SK-N-MC (cell line): Measurements from ENCODE around the gene SGMS2.

Source experiments
- DNase-seq: peaks from one replicate; pipeline ENCODE4 v3.0.0-alpha.2; 2011; ENCODE audit warnings: low read depth, low spot score
- H3K27ac ChIP-seq: fragments of 200-600 bp; sonication (generic); 2 replicates; pipeline ENCODE4 v1.5.1; 2016; ENCODE audit warnings: mixed run types
- H3K36me3 ChIP-seq: fragments of 200-600 bp; sonication (generic); 2 replicates; pipeline ENCODE4 v1.6.1; 2017; ENCODE audit warnings: antibody characterized with exemption, low read length, mixed read lengths; ENCODE audit not compliant: insufficient read depth
- H3K4me3 ChIP-seq: fragments of 200-600 bp; sonication (generic); 2 replicates; pipeline ENCODE4 v1.5.1; 2016
- H3K9ac ChIP-seq: fragments of 200-600 bp; sonication (generic); 2 replicates; pipeline ENCODE4 v1.8.0; 2017; ENCODE audit warnings: mixed run types, mixed read lengths; ENCODE audit not compliant: insufficient read length
- H3K9me3 ChIP-seq: fragments of 200-600 bp; sonication (generic); 2 replicates; pipeline ENCODE4 v1.6.1; 2017; ENCODE audit warnings: low read depth, mild to moderate bottlenecking, antibody characterized with exemption, low read length, moderate library complexity, mixed read lengths
- EZH2 ChIP-seq: fragments of 200-600 bp; sonication (generic); IDR thresholded peaks from one replicate; pipeline ENCODE4 v1.6.1; 2017; ENCODE audit warnings: antibody characterized with exemption
- FOXP2 ChIP-seq: optimal IDR thresholded peaks from 2 replicates; pipeline ENCODE3; 2011; ENCODE audit warnings: mild to moderate bottlenecking, moderate library complexity; ENCODE audit not compliant: insufficient read depth; ENCODE audit errors: extremely low read length, control extremely low read depth
- POLR2AphosphoS5 ChIP-seq: IDR thresholded peaks from 2 replicates; pipeline ENCODE4 v1.6.1; 2012; ENCODE audit warnings: mild to moderate bottlenecking, low read depth, low read length, borderline replicate concordance

Gene SGMS2

DNA sequence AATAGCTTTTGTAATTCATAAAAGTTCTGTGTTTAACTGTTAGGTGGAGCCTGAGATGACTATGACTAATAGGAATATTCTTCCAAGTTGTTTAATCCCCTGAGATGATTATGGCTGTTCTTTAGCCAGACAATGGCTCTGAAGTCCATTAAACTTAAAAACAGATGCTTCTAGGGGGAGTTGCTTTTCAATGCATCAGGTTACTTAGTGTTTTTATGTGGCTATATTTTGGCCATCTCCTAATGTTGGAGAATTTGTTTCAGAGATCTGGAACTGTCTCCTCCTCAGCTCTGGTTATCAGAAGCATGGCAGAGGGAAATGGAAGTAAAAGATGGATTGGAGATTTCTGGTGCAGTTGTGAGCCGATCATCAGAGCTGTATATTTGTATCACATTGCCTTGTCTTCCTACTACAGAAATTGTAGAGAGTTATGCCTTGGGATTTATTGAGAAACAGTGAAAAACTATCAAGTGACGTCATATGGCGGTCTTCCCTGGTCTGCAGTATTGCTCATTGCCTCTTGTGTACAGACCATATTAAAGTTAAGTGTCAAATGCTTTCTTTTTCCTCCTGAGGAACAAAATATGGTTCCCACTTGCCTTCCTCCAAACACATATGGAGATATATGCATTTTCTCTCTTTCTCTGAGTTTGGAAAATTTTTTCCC lies 29.8 kb downstream of the SGMS2 start:
- Histone ChIP-seq H3K27ac (no peak overlapping the region), H3K9ac (no peak overlapping the region)
- no peak for DNase-seq

GRCh38 chr4:107855723-107856122 lies 31.0 kb downstream of the SGMS2 start:
- no peak overlapping the region for H3K4me3 ChIP-seq
- no peak overlapping the region for H3K27ac ChIP-seq
- H3K36me3 ChIP-seq, result no peaks in the 10 kb centered on the region
- TF ChIP-seq FOXP2 (no peak), POLR2AphosphoS5 (no peak), EZH2 (no peak)
- no peak overlapping the region for H3K9ac ChIP-seq
- DNase-seq, result no peak
- no peaks in the 10 kb centered on the region for H3K9me3 ChIP-seq

More for the DNA sequence above, 29.8 kb downstream of the SGMS2 start:
- Histone ChIP-seq H3K36me3 (no peaks in the 10 kb centered on the region), H3K4me3 (no peak overlapping the region), H3K9me3 (no peaks in the 10 kb centered on the region)
- TF ChIP-seq FOXP2 (no peak), POLR2AphosphoS5 (no peak), EZH2 (no peak)

DNA sequence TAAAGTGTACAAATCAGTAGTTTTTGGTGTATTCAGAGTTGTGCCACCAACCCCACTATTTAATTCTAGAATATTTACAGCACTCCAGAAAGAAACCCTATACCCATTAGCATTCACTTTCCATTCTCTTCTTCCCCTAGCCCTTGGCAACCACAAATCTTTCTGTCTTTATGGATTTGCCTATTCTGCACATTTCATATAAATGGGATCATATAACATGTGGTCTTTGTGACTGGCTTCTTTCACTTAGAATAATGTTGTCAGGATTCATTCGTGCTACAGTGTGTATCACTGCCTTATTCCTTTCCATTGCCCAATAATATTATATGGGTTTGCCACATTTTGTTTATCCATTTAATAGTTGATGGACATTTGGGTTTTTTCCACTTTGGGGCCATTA lies 32.2 kb downstream of the SGMS2 start:
- peak overlapping the region; percentile 39 for H3K4me3 ChIP-seq
- H3K9me3 ChIP-seq, result no peaks in the 10 kb centered on the region
- DNase-seq, result no peak
- no peak overlapping the region for H3K9ac ChIP-seq
- H3K36me3 ChIP-seq, result no peaks in the 10 kb centered on the region
- TF ChIP-seq POLR2AphosphoS5, result peak; percentile 41; the same call in 1 of the 2 replicates
- TF ChIP-seq FOXP2, result no peak
- no peak overlapping the region for H3K27ac ChIP-seq

DNA sequence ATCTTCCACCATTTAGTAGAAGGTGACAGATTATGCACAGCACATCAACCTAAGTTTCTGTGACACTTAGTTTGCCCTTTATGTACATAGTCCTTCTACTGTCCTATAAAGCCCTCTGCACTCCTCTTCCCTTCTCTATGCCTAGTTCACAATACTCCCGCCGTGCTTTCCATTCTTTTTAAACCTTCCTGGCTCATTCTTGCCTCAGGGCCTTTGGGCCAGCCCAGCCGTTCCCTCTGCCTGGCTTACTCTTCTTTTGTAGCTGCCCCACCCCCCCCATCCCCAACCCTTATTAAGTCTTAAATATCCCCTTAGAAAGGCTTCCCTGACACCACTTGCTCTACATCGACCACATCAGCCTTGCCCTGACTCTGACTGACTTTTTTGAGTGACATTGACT lies 33.0 kb downstream of the SGMS2 start:
- no peak overlapping the region for H3K27ac ChIP-seq
- DNase-seq, result no peak

GRCh38 chr4:107858158-107858742 lies 33.5 kb downstream of the SGMS2 start:
- no peak overlapping the region for H3K9ac ChIP-seq
- no peak overlapping the region for H3K27ac ChIP-seq
- no peaks in the 10 kb centered on the region for H3K36me3 ChIP-seq
- no peak overlapping the region for H3K4me3 ChIP-seq
- no peak for TF ChIP-seq POLR2AphosphoS5
- no peak for TF ChIP-seq FOXP2
- no peak for TF ChIP-seq EZH2
- H3K9me3 ChIP-seq, result no peaks in the 10 kb centered on the region
- no peak for DNase-seq

More for the DNA sequence above, 33.0 kb downstream of the SGMS2 start:
- Histone ChIP-seq H3K36me3 (no peaks in the 10 kb centered on the region), H3K4me3 (no peak overlapping the region), H3K9ac (no peak overlapping the region), H3K9me3 (no peaks in the 10 kb centered on the region)
- TF ChIP-seq EZH2, result no peak
- no peak for TF ChIP-seq POLR2AphosphoS5
- TF ChIP-seq FOXP2, result no peak

DNA sequence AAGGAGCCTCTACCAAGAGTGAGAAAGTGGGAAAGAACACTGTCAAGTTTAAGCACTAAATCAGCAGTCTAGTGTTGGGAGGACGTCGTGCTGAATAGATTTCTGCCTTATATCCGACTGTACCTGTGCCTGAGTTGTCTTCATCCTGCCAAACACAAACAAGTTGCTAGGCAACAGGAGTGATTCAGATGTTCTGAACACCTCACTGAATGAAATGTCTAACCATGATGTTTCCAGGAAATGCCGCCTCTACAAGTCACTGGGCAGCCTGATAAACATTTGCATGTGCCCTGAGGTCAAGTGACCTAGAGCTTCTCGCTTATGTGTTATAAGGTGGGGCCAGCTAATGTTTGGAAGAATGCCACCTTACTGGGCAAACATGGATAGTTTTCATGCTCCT lies 37.9 kb downstream of the SGMS2 start:
- Histone ChIP-seq H3K36me3 (no peaks in the 10 kb centered on the region), H3K9ac (no peak overlapping the region), H3K9me3 (no peaks in the 10 kb centered on the region), H3K4me3 (no peak overlapping the region), H3K27ac (no peak overlapping the region)
- DNase-seq, result no peak
- TF ChIP-seq EZH2 (no peak), FOXP2 (no peak), POLR2AphosphoS5 (no peak)

GRCh38 chr4:107863416-107863815 lies 38.7 kb downstream of the SGMS2 start:
- no peak for DNase-seq
- no peaks in the 10 kb centered on the region for H3K9me3 ChIP-seq
- no peaks in the 10 kb centered on the region for H3K36me3 ChIP-seq
- TF ChIP-seq EZH2 (no peak), FOXP2 (no peak), POLR2AphosphoS5 (no peak)
- H3K9ac ChIP-seq, result no peak overlapping the region
- H3K27ac ChIP-seq, result no peak overlapping the region
- H3K4me3 ChIP-seq, result no peak overlapping the region

- Histone ChIP-seq H3K4me3 (no peak overlapping the region), H3K9ac (no peak overlapping the region), H3K27ac (no peak overlapping the region), H3K36me3 (no peaks in the 10 kb centered on the region), H3K9me3 (no peaks in the 10 kb centered on the region)
- TF ChIP-seq POLR2AphosphoS5 (no peak), EZH2 (no peak), FOXP2 (no peak)
- no peak for DNase-seq
Measured at GRCh38 chr4:107863850-107864371, 39.2 kb downstream of the SGMS2 start.

DNA sequence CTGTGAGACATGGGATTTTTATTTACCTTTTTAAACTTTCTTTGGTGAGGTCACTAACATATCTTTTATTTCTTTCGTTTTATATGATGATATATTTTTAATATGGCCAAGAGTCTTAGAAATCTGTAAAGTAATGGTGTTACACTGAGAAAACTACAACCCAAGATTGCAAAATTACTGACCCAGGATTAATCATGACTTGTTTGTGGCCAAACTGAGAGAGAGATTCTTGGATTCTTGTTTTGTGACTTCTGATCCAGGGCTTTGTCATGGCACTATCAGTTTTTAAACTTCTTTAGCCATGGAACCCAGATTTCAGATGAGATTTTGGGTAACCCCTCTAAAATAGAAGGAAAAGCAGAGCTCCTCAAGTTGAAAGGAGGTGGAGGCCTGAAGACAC lies 42.0 kb downstream of the SGMS2 start:
- DNase-seq, result no peak
- no peaks in the 10 kb centered on the region for H3K9me3 ChIP-seq
- TF ChIP-seq FOXP2 (no peak), EZH2 (no peak), POLR2AphosphoS5 (no peak)
- no peak overlapping the region for H3K27ac ChIP-seq
- no peak overlapping the region for H3K4me3 ChIP-seq
- no peak overlapping the region for H3K9ac ChIP-seq
- H3K36me3 ChIP-seq, result no peaks in the 10 kb centered on the region
